ENCODE data around the gene PDCD10.
A peak's percentile ranks its signal among the peaks of the same experiment; 100 is the strongest.

The PDCD10 gene

GRCh38 chr3:167657684-167658225, 76.9 kb downstream of the PDCD10 start:
- no peak for TF ChIP-seq GABPA (IDR thresholded peaks at IDR 0.05; ENCODE audit: low read depth)
- TF ChIP-seq CTCF (IDR thresholded peaks at IDR 0.05; ENCODE audit: insufficient read depth, low read length) = no peak
- TF ChIP-seq POLR2AphosphoS5 (IDR thresholded peaks at IDR 0.05; ENCODE audit: low read depth) = no peak
- TF ChIP-seq REST (IDR thresholded peaks at IDR 0.05; ENCODE audit: insufficient replicate concordance, low read depth) = no peak
- no peak for TF ChIP-seq SPI1 (IDR thresholded peaks at IDR 0.05; ENCODE audit: borderline replicate concordance, low read depth)

GRCh38 chr3:167656821-167657220, 77.9 kb downstream of the PDCD10 start:
- no peak overlapping the region for H3K4me3 ChIP-seq (replicated peaks; ENCODE audit: insufficient read depth, low read length)
- no peak overlapping the region for H3K27ac ChIP-seq (replicated peaks)
- H3K27me3 ChIP-seq (ENCODE audit: insufficient read depth, poor library complexity, severe bottlenecking) = no peaks in the 10 kb centered on the region
- no peak for DNase-seq (ENCODE audit: low read depth in 1 of 2, low spot score in 1 of 2)
- TF ChIP-seq CTCF (IDR thresholded peaks at IDR 0.05; ENCODE audit: insufficient read depth, low read length) (no peak), POLR2AphosphoS5 (IDR thresholded peaks at IDR 0.05; ENCODE audit: low read depth) (no peak), GABPA (IDR thresholded peaks at IDR 0.05; ENCODE audit: low read depth) (no peak), REST (IDR thresholded peaks at IDR 0.05; ENCODE audit: insufficient replicate concordance, low read depth) (no peak), SPI1 (IDR thresholded peaks at IDR 0.05; ENCODE audit: borderline replicate concordance, low read depth) (no peak)

More at GRCh38 chr3:167657684-167658225, 76.9 kb downstream of the PDCD10 start:
- DNase-seq (ENCODE audit: low read depth in 1 of 2, low spot score in 1 of 2) = no peak
- Histone ChIP-seq H3K27ac (replicated peaks) (no peak overlapping the region), H3K4me3 (replicated peaks; ENCODE audit: insufficient read depth, low read length) (no peak overlapping the region), H3K27me3 (ENCODE audit: insufficient read depth, poor library complexity, severe bottlenecking) (no peaks in the 10 kb centered on the region)

- DNase-seq (ENCODE audit: low read depth in 1 of 2, low spot score in 1 of 2) = peak in 1 of 2 experiments; percentile 64
- no peak for TF ChIP-seq SPI1 (IDR thresholded peaks at IDR 0.05; ENCODE audit: borderline replicate concordance, low read depth)
- TF ChIP-seq CTCF (IDR thresholded peaks at IDR 0.05; ENCODE audit: insufficient read depth, low read length) = no peak
- no peak for TF ChIP-seq GABPA (IDR thresholded peaks at IDR 0.05; ENCODE audit: low read depth)
- no peak for TF ChIP-seq REST (IDR thresholded peaks at IDR 0.05; ENCODE audit: insufficient replicate concordance, low read depth)
- TF ChIP-seq POLR2AphosphoS5 (IDR thresholded peaks at IDR 0.05; ENCODE audit: low read depth) = no peak
- Histone ChIP-seq H3K4me3 (replicated peaks; ENCODE audit: insufficient read depth, low read length) (no peak within 1 kb of the TSS), H3K27ac (replicated peaks) (peak within 1 kb of the TSS; percentile 39), H3K27me3 (ENCODE audit: insufficient read depth, poor library complexity, severe bottlenecking) (no peaks in the 10 kb centered on the region)
Observed at GRCh38 chr3:167653760-167654159, 80.9 kb downstream of the PDCD10 start, which contains the start of gene WDR49. Gene WDR49, minus strand, starts transcription at chr3:167653942. Its CDS starts 517 bp downstream, at chr3:167653425.

All from HL-60 (cell line).